H1 (cell line): ENCODE data around the gene SEC61B. TPM values are rescaled to one million over a fixed set of nuclear protein-coding genes. Genes with fewer than 3 reads are reported as not detected.

ENCODE experiments used
- ASH2L ChIP-seq: fragments of 200-600, 300-600 bp; sonication (generic); IDR thresholded peaks from one replicate; pipeline ENCODE4 v1.7.1; 2017; ENCODE audit warnings: low read length
- ATF2 ChIP-seq: IDR thresholded peaks from 2 replicates; pipeline ENCODE4 v1.6.1; 2012; ENCODE audit warnings: low read length, inconsistent platforms
- CEBPB ChIP-seq: IDR thresholded peaks from 2 replicates; pipeline ENCODE4 v1.6.1; 2012; ENCODE audit warnings: low read depth, low read length
- CHD2 ChIP-seq: IDR thresholded peaks from 2 replicates; pipeline ENCODE4 v1.6.1; 2012; ENCODE audit warnings: low read length, improper control_type of control experiment
- CTBP2 ChIP-seq: IDR thresholded peaks from 2 replicates; pipeline ENCODE4 v1.7.0; 2011; ENCODE audit warnings: borderline replicate concordance, mild to moderate bottlenecking, moderate library complexity, mixed read lengths, low read length; ENCODE audit not compliant: insufficient read depth, insufficient read length
- EGR1 ChIP-seq: IDR thresholded peaks from 2 replicates; pipeline ENCODE4 v1.6.1; 2011; ENCODE audit warnings: low read depth, low read length, borderline replicate concordance
- FOSL1 ChIP-seq: IDR thresholded peaks from 2 replicates; pipeline ENCODE4 v1.6.1; 2011; ENCODE audit warnings: mild to moderate bottlenecking, low read depth, low read length, moderate library complexity; ENCODE audit not compliant: insufficient read depth
- KDM4A ChIP-seq: IDR thresholded peaks from one replicate; pipeline ENCODE4 v1.7.1; 2012; ENCODE audit warnings: low read depth, mild to moderate bottlenecking, moderate library complexity, low read length, inconsistent platforms; ENCODE audit not compliant: severe bottlenecking
- MAFK ChIP-seq: IDR thresholded peaks from 2 replicates; pipeline ENCODE4 v1.6.1; 2012; ENCODE audit warnings: low read depth, mild to moderate bottlenecking, improper control_type of control experiment, low read length
- MAX ChIP-seq: IDR thresholded peaks from 2 replicates; pipeline ENCODE4 v1.6.1; 2012; ENCODE audit warnings: inconsistent platforms
- NRF1 ChIP-seq: IDR thresholded peaks from 2 replicates; pipeline ENCODE4 v1.6.1; 2011; ENCODE audit warnings: mild to moderate bottlenecking, low read depth, low read length, improper control_type of control experiment
- PHF8 ChIP-seq: fragments of 200-600 bp; sonication (generic); conservative IDR thresholded peaks from 2 replicates; pipeline ENCODE4 v1.7.1; 2012; ENCODE audit warnings: low read depth, mild to moderate bottlenecking, inconsistent platforms, low read length, moderate library complexity
- POLR2A ChIP-seq, 2 experiments: IDR thresholded peaks; 1 replicate in 1 of 2; 2 replicates in 1 of 2; pipeline ENCODE4 v1.6.1; 2011; ENCODE audit warnings: low read depth in 2 of 2, low read length in 2 of 2, mild to moderate bottlenecking in 2 of 2; ENCODE audit errors: control extremely low read depth in 1 of 2
- POLR2AphosphoS5 ChIP-seq: IDR thresholded peaks from 2 replicates; pipeline ENCODE4 v1.6.1; 2011; ENCODE audit warnings: low read depth, low read length
- RBBP5 ChIP-seq: IDR thresholded peaks from 2 replicates; pipeline ENCODE4 v1.7.1; 2012; ENCODE audit warnings: low read depth, mild to moderate bottlenecking, inconsistent platforms, low read length, moderate library complexity, borderline replicate concordance
- RXRA ChIP-seq: IDR thresholded peaks from 2 replicates; pipeline ENCODE4 v1.6.1; 2011; ENCODE audit warnings: low read depth, mild to moderate bottlenecking, low read length, moderate library complexity; ENCODE audit not compliant: insufficient read depth
- SIX5 ChIP-seq: IDR thresholded peaks from 2 replicates; pipeline ENCODE4 v1.6.1; 2011; ENCODE audit warnings: mild to moderate bottlenecking, low read depth, low read length
- TAF1 ChIP-seq: IDR thresholded peaks from 2 replicates; pipeline ENCODE4 v1.6.1; 2011; ENCODE audit warnings: mild to moderate bottlenecking, low read depth, low read length
- TBP ChIP-seq: IDR thresholded peaks from 2 replicates; pipeline ENCODE4 v1.6.1; 2011; ENCODE audit warnings: low read depth, low read length, improper control_type of control experiment
- YY1 ChIP-seq: IDR thresholded peaks from 2 replicates; pipeline ENCODE4 v1.6.1; 2011; ENCODE audit warnings: low read depth, mild to moderate bottlenecking, low read length
- polyA plus RNA-seq, 7 experiments: library from polyadenylated mRNA; depleted of rRNA in 3 of 7; stranded (reverse) in 5 of 7; unstranded in 2 of 7; fragments of >200 nt in 5 of 7; fragments of 200-250 nt in 2 of 7; gene quantifications; 1 replicate in 5 of 7; 2 replicates in 1 of 7; 4 replicates in 1 of 7; pipeline versions ENCODE4 v1.2.1 to v1.2.3, GENCODE V29; 2011 to 2013; ENCODE audit warnings: missing spikeins in 2 of 7, mixed read lengths in 2 of 7
- total RNA-seq: library from RNA; stranded (reverse); fragmentation: NEBNext Ultra II Directional; extraction: Animal tissue kit (Norgen Biotek cat#: 25700); gene quantifications from 2 replicates; pipeline ENCODE4 v1.2.1, GENCODE V29; 2021

The SEC61B gene
- total and polyA plus RNA-seq, 2 of the 8 experiments (the other 6 are each of a cell fraction or from before 2014, with no cell fraction given), result 155 to 379 TPM

DNA sequence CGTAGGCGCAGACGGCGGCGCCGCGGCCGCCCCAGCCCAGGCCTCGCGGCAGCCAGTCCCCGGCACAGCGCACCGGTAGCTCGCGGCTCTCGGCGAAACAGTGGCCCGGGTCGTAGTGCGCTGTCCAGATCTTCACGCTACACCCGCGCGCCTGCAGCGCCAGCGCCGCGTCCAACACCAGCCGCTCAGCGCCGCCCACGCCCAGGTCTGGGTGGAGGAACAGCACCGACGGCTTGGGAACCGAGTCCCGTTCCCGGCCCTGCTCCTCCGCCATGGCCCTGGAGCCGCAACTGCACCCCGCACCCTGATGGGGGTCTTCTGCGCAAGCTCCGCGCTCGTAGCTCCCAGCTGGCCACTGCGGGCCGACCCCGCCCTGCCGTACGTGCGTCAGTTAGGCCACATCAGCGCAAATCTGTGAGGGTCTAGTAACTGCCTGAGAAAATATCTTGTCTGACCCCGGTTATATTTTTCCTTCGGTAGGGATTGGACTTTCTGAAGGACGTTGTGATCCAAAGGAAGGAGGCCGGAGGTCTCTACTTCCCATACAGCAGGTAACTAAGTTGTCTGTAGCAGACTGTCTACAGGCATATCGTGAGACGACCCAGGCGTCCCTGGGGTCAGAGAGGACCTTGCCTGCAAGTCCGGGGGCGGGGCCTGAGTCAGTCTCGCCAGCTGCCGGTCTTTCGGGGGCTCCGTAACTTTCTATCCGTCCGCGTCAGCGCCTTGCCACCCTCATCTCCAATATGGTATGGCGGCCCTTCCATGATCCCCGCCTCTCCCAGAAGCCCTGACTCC lies at the start of gene SEC61B, which contains the start of gene ALG2 (continued):
- TF ChIP-seq SIX5 (no peak), NRF1 (peak; percentile 52), MAX (peak; percentile 18; the same call in 1 of the 2 replicates), POLR2A (IDR thresholded peaks at IDR 0.05; ENCODE audit: control extremely low read depth in 1 of 2, low read depth in 2 of 2, low read length in 2 of 2) (peak; percentile 93 to 99), RBBP5 (peak; percentile 81), FOSL1 (no peak), CTBP2 (no peak), KDM4A (peak; percentile 74), POLR2AphosphoS5 (peak; percentile 93), MAFK (peak; percentile 56; the same call in 1 of the 2 replicates), RXRA (no peak), EGR1 (peak; percentile 70), ATF2 (peak; percentile 73; the same call in 1 of the 2 replicates), TBP (peak; percentile 92), PHF8 (peak; percentile 94), YY1 (peak; percentile 80), ASH2L (peak; percentile 89), CHD2 (0 out of 2 replicates have a peak, but pooled peaks have one; percentile 1), CEBPB (no peak), TAF1 (peak; percentile 97)
